Amygdala (tissue), 56 donors: ENCODE results near the gene GNAL.
"Not testable (repeated sequence)": the region's sequence is repeated elsewhere in the genome, so short reads cannot be mapped to it uniquely, and the experiment has no call there.

Experiments
- DNase-seq, 56 donors: peaks; one replicate each; lab custom pipeline; 2025; lab: John Stamatoyannopoulos, UW

GNAL gene

DNA sequence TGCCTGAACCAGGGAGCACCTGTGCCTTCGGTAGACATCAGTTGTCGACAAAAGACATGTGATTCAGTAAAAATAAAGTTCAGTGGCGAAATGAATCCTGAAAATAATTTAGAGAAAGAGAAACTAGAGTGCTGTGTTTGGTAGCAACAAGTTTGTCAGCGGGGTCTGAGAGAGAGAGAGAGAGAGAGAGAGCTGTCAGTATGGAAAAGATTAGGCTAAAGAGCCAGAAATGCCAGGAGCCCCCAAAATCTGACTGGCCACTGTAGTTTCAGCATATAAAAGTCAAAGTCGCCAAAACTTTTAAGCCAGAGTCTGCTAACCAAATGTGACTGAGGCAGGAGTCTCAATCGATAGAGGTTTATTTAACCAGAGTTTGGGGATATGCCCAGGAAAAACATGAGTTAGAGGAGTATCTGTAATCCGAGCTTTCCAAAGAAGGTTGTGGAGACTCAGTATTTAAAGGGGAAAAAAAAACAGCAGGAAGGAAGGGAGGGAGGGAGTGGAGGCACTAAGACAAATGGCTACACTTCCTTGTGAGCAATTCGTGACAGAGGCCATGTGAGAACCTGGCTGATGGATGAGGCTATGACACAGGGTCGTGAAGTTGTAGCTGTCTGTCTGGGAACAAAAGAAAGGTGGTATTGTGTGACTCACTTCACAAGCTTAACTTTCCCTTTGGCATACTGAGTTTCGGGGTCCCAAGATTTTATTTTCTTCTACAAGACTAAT lies 20.5 kb upstream of the GNAL start:
- DNase-seq, result no peak

DNA sequence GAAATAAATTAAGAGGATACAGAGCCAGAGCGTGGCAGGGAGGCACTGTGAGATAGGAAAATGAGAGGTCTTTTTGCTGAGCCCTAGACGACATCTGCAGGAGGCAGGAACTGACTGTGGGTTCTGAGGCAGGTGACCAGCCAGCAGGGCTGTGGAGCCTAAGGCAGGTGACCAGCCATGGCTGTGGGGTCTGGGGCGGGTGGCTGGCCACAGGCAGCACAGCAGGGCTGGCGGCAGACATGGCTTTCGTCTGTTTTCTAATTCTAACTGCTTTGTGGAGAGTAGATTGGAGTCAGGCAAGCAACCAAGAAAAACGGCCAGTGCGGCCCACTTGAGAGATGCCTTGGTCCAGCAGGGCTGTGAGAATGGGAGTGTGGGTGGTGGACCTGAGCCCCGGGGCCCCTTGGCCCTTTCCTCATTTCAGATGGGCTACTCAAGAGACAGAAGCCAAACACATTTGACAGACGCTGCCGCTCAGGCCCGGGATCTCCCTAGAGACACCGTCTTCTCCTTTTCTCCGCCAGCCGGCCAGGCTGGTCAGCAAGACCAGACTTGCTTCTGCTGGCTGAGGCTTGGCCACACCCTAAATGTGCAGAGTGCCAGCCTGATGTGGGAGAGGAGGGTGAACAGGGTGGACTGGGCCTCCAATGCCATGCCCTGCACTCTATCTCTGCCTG lies 19.7 kb upstream of the GNAL start:
- no peak for DNase-seq

DNA sequence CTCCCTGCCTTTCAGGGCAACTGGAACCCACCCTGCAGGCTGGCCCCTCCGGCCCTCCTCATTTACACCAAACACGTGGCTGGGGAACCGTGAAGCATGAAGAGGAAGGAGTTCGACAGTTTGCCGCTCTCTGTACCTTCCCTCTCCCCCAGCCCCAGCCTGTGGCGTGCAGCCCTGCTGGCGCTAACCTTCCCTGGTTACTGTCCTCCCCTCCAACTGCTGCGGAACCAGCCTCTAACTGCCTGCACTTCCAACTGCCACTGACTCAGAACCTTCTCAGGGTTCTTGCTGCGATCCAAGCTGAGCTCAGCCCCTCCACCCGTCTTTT lies 19.2 kb upstream of the GNAL start:
- no peak for DNase-seq

DNA sequence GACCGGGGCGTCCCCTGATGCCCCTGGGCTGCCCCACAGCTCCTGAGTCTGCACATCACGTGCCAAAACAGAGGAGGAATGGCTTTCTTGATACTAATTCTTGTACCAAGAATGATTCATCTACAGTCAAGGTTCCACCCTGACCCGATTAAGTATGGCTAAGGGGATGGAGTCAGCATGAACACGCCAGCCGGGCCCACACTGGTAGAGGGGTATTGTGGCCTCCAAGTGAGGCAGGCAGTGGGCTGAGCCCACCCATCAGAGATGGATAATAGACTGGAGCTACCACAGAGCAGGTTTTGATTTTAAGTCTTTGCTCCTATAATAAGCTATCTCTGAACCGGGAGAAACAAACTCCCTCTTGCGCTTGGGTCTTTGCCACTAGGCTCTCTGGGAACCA lies 17.9 kb upstream of the GNAL start:
- DNase-seq, result no peak

DNA sequence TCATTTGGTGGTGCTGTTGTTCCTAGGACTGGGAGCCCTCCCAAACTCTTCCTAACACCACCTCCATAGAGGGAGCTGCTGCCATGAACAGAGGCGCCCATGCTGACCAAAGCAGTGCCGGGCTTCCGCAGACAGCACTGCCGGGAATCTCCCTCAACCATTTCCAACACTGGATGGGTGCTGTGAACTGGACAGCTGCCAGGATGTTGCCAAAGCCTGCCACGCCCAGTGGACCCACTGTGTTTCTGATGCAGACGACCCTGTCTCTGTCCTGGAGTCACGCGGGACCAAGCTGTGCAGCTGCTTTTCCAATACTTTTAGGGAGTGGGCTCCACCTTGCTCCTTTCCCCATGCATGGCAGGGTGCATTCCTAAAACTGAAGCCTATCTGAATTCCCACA lies 16.9 kb upstream of the GNAL start:
- no peak for DNase-seq

DNA sequence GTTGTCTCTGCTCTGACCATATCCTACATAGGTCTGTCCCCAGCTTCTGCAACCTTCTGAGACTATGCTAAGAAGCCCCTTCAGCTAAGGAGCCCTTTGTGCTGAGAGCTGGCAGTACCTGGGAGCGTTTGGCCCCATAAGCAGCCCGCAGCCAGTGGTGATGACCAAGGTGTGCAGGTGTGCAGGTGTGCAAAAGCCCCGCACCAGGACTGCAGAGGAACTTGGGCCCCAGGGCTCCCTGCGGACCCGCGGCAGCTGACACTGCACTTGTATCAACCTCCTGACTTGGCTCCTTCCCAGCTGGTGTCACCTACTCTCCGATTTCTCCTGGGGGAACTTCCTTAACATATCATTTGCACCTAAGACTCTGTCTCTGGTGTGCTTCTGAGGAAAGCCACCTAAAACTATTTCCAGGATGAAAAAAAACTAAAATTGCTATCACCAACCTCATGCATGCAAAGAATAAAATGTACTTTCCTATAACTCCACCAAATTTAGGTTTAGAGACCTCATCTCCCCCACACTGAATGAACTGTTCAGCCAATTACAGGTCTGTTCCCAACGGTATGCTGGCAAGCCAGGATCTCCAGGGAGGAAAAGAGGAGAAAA lies 16.1 kb upstream of the GNAL start:
- DNase-seq, result no peak

DNA sequence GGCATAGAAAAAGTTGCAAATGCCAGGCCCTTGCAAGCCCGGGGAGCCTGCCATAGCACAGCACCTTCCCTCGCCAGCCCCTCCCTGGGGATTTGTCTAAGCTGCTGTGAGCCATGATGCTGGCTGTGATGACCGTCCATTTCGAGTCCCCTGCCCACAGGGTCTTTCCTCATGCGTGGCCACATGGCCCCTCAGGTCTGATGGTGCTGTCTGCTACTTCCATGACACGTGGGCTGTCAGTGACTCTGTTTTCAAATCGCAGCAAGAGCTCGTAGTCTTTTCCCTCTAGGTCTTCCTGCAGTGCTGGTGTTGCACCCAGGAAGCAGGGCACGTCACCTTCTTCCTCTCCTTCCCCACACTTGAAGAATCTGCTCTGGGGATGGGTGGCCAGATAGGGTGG lies 15.5 kb upstream of the GNAL start:
- DNase-seq, result no peak

DNA sequence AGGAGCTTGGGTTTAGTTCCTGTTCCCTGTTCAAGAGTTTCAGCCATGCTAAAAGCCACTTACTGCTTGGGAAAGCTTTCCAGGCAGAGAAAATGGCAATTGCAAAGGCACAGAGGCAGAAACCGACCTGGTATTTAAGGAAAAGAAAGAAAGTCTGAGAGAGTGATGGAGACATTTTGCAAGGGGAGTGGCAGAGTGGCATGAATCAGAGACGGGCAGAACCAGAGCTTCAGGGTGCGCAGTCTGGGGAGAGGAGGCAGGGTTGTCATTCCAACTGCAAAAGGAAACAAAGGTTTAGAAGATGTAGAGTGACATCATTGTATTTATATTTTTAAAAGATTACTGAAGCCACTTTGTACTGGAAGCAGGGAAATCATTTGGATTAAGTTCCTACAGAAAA lies 14.9 kb upstream of the GNAL start:
- no peak for DNase-seq

DNA sequence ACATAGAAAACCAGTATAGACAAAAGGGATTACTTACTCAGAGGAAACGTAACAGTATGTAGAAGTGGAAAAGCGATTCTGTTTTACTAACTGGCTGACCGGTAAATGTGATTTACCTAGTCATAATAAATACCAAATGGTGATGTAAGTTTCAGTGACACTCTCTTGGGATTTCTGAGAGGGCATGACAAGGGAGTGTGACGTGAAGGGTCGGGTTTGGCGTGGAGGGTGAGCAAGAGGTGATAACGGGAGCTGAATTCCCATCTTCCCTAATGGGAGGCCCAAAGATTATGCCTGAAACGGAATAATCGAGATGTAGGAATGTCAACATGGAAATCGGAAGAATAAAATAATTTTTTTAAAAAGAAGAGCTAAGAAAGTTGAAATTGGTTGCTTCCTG lies 12.7 kb upstream of the GNAL start:
- DNase-seq, result no peak

DNA sequence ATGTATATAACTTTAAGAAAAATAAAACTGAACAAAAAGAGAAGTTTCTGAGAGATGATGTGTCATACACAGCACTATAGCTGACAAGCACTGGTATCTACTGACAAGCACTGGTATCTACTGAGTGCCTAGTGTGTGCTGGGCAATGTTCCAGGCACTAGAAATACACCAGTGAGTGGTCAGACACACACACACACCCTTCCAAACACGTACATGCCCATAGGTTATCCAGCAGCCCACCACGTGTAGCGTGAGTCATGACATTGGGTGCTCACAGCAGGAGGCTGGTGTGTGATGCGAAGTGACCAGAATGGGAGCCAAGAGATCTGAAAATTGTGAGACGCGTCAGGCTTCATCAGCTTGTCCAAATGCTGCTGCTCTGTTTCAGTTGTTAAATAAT lies 12.2 kb upstream of the GNAL start:
- DNase-seq, result no peak

DNA sequence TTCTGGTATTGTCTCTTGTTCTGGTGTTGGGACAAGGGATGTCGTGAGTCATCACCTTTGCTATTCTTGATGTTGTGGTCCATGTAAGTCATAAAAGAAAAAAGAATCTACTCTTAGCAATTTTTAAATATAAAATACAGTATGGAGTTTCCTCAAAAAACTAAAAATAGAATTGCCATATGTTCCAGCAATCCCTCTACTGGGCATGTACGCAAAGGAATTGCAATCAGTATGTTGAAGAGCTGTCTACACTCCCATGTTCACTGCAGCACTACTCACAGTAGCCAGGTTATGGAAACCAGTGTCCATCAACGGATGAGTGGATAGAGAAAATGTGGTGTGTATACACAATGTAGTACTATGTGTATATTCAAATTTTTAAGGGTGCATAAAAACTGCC lies 10.9 kb upstream of the GNAL start:
- no peak for DNase-seq

DNA sequence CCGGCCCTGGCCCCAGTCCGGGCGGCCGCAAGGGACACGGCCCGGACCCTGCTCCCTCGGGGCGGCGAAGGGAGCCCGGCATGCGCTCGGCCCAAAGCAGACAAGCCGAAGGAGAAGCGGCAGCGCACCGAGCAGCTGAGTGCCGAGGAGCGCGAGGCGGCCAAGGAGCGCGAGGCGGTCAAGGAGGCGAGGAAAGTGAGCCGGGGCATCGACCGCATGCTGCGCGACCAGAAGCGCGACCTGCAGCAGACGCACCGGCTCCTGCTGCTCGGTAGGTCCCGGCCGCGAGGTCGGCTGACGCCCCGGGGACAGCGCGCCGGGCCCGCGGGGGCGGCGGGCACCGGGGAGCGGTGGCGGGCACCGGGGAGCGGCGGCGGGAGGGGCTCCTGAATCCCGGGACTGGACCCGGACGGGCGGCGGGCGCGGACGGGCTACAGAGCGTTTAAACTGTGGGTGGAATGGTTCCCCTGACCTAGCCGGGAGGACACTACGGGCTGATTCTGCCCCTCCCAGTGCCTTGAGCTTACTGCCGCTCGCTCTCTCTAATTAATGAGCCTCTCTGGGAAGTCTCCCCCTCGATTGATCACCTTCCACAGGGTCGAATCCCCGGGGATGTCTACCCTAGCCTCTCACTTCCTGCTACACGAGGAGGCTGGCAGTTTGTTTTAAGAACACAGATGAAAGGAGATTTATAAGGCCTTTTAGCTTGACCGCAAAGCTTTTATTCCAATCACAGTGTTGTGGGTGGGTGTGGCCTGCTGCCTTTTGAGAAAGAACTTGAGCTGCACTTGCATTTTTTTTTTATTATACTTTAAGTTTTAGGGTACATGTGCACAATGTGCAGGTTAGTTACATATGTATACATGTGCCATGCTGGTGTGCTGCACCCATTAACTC lies 853 bp downstream of the GNAL start:
- DNase-seq, result peak in 8 of 56 donors; percentile 7 to 40 (median 18)

DNA sequence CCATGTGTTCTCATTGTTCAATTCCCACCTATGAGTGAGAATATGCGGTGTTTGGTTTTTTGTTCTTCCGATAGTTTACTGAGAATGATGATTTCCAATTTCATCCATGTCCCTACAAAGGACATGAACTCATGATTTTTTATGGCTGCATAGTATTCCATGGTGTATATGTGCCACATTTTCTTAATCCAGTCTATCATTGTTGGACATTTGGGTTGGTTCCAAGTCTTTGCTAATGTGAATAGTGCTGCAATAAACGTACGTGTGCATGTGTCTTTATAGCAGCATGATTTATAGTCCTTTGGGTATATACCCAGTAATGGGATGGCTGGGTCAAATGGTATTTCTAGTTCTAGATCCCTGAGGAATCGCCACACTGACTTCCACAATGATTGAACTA lies 1.6 kb downstream of the GNAL start:
- not testable (repeated sequence) for DNase-seq

DNA sequence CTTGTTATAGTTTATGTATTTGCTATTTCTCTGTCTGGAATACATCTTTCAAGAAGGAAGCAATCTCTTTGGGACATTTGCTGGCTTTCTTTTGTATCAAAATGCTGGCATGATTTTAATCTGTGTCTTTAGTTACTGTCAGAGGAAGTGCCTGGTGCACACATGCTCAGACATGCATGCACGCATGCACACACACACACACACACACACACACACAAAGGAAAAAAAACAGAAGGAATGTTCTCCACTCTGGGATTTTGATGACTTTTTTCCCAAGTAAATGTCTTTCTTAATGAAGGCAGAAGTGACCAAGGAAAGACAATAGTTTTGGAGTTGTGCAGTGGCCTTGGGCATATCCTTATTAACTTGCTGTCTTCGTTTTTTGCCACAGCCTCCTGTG lies 6.7 kb downstream of the GNAL start:
- no peak for DNase-seq

DNA sequence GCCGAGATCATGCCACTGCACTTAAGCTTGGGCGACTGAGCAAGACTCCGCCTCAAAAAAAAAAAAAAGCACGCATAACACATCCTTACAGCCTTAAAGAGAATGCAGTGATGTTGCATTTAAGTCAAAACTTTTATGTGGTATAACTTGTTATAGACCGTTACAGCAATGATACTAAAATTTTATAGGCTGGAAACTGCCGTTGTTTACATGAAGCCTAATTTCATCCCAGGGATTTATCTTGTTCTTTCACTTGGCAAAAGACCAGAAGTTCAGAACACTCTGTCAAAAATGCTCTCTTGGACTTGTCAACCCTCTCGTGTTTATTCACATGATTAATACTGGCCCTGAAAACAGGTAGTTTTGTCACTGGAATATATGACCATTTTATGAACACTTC lies 7.4 kb downstream of the GNAL start:
- DNase-seq, result no peak

DNA sequence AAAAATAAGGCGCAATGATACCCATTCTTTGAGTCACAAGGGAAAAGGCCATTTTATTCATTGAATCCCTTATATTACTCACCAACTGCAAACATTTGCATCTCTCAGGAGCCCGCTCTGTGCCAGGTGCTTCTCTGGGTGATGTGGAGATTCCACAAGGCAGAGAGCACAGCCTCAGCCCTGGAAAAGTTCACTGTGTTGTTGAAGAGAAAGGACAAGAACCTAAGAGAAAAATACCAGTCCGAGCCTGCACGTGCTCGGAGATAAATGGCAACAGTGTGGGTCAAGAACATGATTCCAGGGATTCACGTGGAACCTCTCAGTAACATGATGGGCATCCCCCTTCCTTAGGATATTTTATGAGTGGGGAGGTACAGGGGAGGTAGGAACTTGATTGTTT lies 11.8 kb downstream of the GNAL start:
- no peak for DNase-seq

DNA sequence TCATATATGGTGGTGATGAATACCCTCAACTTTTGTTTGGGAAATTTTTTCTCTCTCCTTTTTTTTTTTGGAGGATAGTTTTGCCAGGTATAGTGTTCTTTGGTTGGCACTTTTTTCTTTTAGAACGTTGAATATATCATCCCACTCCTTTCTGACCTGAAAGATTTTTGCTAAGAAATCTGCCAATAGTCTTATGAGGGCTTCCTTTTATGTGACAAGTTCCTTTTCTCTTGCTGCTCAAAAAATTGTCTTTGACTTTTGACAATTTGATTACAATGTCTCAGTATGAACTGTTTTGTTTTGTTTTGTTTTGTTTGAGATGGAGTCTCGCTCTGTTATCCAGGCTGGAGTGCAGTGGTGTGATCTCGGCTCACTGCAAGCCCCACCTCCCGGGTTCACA lies 21.5 kb downstream of the GNAL start:
- no peak for DNase-seq

DNA sequence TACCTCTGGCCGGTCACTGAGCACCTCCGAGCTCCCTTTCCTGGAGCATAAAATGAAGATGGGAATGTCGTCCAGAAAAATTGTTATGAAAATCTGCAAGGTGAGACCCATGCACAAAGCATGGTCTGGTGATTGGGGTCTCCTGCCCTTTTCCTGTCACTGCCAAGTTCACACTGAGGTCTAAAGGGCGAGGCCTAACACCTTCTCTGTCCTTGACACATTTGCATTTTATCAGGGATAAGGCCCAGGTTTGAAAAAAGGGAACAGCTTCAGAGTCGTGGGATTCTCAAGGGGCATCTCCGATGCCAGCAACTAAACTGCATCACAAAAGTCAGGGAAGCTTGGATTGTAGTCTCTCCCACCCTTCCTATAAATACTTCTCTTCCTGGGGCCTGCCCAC lies 24.7 kb downstream of the GNAL start:
- no peak for DNase-seq

DNA sequence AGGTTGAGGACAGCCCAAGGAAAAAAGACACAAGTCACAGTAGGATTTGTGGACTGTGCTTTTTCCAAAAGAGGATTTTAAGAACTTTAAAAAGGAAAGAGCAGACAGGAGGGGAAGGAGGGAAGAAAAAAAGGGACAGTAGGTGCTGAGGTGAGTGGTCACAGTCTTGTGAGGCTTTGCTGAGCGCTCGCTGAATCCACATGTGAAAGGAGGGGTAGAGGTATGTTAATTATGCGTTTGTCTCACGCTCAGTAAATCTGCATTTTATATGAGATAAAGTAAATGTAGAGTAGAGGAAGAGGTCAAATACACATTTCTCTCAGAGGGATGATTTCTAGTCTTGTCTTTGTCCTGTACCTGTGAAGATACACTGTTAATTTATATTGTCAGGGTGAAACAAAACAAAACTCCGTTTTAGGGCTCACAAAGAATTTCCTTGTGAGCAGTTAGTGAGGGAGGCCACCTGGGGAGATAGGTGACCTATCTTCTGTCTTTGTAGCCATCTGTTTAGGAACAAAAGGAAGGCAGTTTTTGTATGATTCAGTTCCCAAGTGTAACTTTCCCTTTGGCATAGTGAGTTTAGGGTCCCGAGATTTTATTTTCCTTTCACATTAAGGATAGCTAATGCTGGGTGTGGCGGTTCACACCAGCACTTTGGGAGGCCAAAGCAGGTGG lies 25.3 kb downstream of the GNAL start:
- DNase-seq, result no peak

DNA sequence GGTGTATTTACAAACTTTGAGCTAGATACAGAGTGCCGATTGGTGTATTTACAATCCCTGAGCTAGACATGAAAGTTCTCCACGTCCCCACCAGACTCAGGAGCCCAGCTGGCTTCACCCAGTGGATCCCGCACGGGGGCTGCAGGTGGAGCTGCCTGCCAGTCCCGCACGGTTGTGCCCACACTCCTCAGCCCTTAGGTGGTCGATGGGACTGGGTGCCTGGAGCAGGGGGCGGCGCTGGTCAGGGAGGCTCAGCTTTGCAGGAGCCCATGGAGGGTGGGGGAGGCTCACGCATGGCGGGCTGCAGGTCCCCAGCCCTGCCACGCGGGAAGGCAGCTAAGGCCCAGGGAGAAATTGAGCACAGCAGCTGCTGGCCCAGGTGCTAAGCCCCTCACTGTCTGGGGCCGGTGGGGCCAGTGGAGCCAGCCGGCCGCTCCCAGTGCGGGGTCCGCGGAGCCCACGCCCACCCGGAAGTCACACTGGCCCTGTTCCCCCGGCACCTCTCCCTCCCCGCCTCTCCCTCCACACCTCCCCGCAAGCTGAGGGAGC lies 27.8 kb downstream of the GNAL start:
- not testable (repeated sequence) for DNase-seq
